HG02588 (cell line): ENCODE data around the gene C4BPB.

Source experiments
- ATAC-seq: cut with Tn5 transposase; IDR thresholded peaks from one replicate; pipeline ENCODE4 v1.9.1; 2021; ENCODE audit warnings: mild to moderate bottlenecking, moderate library complexity; ENCODE audit not compliant: unreplicated experiment

C4BPB gene

GRCh38 chr1:207059881-207060280, 28.8 kb upstream of the C4BPB start:
- no peak for ATAC-seq

DNA sequence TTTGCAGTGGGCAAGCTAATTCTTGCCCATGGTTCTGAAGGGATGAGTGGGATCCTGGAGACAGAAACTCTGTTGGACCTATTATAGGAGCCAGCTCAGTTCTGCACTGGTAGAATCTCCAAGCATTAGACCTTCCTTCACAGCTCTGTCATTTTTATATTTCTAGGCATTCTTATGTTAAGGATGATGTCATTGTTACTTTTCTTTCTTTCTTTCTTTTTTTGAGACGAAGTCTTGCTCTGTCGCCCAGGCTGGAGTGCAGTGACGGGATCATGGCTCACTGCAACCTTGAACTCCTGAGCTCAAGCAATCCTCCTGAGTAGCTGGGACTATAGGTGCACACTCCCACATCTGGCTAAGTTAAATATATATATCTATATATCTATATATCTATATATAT, 28.1 kb upstream of the C4BPB start:
- ATAC-seq: no peak

DNA sequence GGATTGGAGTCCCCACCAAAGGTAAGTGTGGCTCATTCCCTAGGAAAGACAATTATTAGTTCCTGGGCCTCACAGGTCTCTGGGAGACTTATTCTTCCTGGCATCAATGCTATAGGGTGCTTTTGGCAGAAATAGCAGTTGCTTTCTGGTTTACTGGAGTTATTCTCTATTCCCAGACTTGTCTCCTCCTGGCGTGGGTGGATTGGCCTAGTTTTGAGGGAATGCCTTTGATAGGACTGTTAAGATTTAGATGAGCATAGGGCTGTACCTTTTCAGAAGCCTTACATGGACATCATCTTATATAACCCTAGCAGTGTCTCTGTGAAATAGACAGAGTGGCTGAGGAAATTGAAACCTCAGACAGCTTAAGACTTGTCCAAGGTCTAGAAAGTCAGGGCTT, 26.6 kb upstream of the C4BPB start:
- ATAC-seq: no peak

DNA sequence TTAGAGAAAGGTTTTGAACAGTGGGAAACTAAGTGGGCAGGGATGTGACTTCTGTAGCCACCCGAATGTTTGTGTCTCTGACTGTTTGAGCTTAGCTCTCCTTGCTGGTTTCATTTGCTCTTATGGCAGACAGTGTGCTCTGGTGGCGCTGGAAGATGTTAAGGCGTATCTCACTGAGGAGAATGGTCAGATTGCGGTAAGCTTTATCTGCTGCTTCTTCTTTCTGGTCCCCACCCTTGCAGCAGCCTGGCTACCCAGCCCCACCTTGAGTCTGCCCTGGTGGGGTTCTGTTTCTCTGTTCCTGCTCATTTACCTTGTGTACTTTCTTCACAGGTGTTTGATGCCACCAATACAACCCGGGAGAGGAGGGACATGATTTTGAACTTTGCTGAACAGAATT, 25.6 kb upstream of the C4BPB start:
- ATAC-seq: no peak

- no peak for ATAC-seq
Observed at GRCh38 chr1:207064561-207064960, 24.1 kb upstream of the C4BPB start.

DNA sequence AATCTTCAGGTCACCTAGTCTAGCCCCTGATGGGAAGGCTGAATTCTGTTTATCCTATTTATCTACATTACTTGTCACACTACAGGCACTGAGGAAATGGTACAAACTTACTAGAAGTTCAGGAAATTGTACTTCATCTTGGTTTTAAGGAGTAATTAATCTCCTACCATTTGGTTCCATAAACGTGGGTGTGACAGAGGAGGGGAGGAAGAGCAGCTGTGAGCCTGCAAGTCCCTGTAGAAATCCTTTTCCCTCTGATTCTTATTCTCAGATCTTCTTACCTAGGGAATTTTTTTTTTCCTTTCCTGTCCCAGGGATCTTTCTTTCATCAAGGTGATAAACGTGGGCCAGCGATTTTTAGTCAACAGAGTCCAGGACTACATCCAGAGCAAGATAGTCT, 21.5 kb upstream of the C4BPB start:
- ATAC-seq: no peak

DNA sequence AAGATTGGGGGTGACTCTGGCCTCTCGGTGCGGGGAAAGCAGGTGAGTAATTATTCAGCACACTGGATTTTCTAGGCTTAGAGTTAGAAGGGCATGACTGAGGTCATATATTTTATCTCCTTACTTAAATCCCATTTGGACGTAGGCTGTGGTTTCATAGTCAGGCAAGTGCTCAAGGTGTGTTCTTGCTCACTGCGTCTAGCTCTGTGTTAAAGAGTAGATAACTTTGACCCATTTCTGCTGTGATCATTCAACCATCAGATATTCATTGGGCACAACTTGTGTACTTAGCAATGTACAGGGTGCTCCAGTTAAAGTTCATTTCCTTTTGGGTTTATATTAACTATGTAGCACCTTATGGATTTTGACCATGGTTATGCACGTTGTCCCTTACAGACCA, 21.0 kb upstream of the C4BPB start:
- ATAC-seq: no peak

- no peak for ATAC-seq
Observed at GRCh38 chr1:207069061-207069460, 19.6 kb upstream of the C4BPB start.

GRCh38 chr1:207069858-207070506, 18.7 kb upstream of the C4BPB start:
- peak; percentile 62 for ATAC-seq

DNA sequence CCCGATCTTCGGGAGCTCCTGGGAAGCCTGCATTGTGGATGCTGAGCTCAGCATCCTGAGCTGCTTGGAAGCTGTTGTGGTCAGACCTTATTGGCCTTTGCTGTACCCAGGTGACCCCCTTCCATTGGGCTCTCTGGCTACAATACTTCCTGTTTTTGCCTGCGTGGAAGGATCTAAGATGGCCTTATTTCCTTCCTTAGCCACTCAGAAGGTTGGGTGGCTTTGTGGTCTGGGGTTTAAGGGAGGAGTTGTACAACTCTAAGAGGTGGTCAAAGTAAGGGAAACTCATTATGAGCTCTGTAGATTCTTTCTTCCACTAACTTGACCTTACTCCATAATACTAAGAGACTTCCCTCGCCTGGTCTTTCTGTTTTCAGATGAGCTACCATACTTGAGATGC, 17.8 kb upstream of the C4BPB start:
- no peak for ATAC-seq

DNA sequence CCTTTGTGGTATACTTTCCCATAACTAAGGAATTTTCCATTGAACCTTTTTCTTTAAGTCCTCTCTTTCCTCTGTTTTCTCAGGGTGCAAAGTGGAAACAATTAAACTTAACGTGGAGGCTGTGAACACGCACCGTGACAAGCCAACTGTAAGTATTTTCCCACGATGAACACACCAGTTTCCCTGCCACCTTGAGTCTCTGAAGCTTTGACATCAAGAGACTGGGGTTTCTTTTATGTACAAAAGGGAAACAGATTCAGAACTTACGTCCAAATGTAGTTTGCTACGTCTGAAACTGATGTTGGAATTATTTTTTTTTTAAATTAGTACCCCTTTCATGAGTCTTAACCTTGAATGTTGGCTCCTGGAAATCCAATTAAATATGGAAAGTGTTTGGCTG, 17.2 kb upstream of the C4BPB start:
- no peak for ATAC-seq

- ATAC-seq: no peak
Observed at GRCh38 chr1:207072233-207072632, 16.4 kb upstream of the C4BPB start.

- ATAC-seq: no peak
Observed at GRCh38 chr1:207073906-207074820, 14.5 kb upstream of the C4BPB start.

GRCh38 chr1:207076181-207076955, 12.3 kb upstream of the C4BPB start:
- ATAC-seq: no peak

- ATAC-seq: no peak
Observed at GRCh38 chr1:207077012-207077411, 11.6 kb upstream of the C4BPB start.

GRCh38 chr1:207077470-207078377, 10.9 kb upstream of the C4BPB start:
- no peak for ATAC-seq

DNA sequence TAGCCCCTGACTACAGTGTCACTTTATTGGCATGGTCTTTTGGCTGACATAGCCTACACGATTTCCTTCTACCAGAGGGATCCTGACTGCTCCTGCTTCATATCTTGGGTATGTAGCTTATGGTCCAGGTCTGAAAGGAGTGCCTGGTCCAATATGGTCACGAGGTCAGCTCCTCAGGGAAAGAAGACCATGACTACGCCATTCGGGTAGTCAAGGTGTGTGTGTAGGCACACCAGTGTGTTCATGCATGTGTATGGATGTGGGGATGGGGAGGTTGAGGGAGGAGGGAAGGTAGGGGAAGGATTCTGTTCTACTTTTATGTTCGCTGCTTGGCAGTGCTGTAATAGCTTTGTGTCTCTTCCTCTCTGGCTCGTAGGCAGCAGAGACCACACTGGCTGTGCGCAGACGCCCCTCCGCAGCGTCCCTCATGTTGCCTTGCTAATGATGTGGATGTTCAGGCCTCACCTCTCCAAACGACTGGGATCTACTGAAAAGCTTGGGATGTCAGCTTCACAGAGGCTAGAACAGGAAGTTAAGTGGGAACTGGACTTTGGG, 10.0 kb upstream of the C4BPB start:
- no peak for ATAC-seq

DNA sequence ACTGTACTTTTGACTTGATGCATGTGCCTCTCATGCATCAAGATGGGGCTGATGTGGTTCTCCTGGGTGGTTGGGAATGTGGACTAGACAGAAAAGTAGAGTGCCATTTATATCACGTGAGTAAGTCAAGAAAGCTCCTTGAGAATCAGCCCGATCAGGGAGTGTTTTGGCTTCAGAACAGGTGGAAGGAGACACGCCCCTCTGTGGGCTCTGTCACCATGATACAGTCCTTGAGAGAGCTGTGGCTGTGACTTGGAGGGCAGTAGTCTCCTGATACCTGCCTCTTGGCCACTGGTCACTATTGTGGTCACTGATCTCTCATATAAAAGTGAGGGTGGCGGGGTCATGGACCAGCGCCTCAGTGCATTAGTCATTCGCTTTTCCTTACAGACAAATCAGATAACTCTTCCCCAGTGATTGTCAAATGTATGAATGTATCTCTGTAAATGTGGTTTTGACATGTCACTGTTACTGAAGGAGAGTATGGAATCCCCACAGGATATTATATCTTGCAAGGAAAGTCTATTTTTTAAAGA, 8.9 kb upstream of the C4BPB start:
- ATAC-seq: no peak

- no peak for ATAC-seq
Observed at GRCh38 chr1:207081088-207081487, 7.6 kb upstream of the C4BPB start.

DNA sequence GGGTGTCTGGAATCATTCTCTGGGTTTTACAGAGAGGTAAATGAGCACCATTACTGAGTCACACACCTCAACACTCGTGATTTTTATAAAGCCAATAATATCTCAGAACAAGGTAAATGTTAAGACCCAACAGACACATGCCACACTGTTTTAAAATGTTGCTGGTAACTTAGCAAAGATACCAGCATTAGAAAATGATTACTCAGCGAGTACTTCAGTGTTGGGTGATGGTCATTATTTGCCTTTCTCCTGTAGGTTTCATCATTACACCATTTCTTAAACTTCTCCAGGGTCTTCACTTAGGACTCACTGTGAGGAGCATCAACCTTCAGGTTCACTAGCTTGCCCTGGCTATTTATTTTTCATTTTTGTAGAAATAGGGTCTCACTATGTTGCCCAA, 6.9 kb upstream of the C4BPB start:
- no peak for ATAC-seq
